Fibroblast of mammary gland (primary cell): ENCODE data around the gene TMEM52B.
A peak's percentile ranks its signal among the peaks of the same experiment; 100 is the strongest.
"Not testable (repeated sequence)": the region's sequence is repeated elsewhere in the genome, so short reads cannot be mapped to it uniquely, and the experiment has no call there.

Experiments used
- DNase-seq: peaks from one replicate; pipeline ENCODE4 v3.0.0-alpha.2; 2010; ENCODE audit warnings: low read depth
- H3K4me3 ChIP-seq: 2 replicates; pipeline ENCODE4 v1.5.1; 2011; ENCODE audit warnings: low read depth, mild to moderate bottlenecking, low read length, moderate library complexity; ENCODE audit not compliant: control insufficient read depth
- CTCF ChIP-seq: conservative IDR thresholded peaks from 2 replicates; pipeline ENCODE4 v1.5.1; 2011; ENCODE audit warnings: low read depth, low read length, inconsistent platforms; ENCODE audit not compliant: control insufficient read depth, insufficient read depth

The TMEM52B gene

GRCh38 chr12:10223208-10223607, 44.4 kb downstream of the TMEM52B start:
- no peak for DNase-seq
- no peak for TF ChIP-seq CTCF
- no peak overlapping the region for H3K4me3 ChIP-seq

DNA sequence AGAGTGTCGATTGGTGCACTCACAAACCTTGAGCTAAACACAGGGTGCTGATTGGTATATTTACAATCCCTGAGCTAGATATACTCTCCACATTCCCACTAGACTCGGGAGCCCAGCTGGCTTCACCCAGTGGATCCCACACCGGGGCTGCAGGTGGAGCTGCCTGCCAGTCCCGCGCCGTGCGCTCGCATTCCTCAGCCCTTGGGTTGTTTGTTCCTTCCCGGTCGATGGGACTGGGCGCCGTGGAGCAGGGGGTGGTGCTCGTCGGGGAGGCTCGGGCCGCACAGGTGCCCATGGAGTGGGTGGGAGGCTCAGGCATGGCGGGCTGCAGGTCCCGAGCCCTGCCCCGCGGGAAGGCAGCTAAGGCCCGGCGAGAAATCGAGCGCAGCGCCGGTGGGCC, 46.6 kb downstream of the TMEM52B start:
- not testable (repeated sequence) for H3K4me3 ChIP-seq, DNase-seq

DNA sequence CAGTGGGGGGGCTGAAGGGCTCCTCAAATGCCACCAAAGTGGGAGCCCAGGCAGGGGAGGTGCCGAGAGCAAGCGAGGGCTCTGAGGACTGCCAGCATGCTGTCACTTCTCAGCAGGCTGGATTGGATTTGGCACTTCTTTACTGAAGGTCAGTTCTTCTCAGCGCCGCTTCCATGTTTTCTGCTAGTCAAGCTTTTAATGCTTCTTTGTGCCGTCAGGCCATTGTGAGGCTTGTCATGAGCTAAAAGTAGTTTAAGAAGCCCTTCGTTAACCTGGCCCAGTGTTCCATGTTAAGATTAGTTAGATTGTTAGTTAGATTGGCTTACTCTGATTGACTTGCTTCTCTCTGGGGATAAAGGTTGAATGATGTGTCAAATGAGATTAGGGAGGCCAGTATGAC, 47.3 kb downstream of the TMEM52B start:
- no peak for DNase-seq
- H3K4me3 ChIP-seq, result no peak overlapping the region
- TF ChIP-seq CTCF, result no peak

DNA sequence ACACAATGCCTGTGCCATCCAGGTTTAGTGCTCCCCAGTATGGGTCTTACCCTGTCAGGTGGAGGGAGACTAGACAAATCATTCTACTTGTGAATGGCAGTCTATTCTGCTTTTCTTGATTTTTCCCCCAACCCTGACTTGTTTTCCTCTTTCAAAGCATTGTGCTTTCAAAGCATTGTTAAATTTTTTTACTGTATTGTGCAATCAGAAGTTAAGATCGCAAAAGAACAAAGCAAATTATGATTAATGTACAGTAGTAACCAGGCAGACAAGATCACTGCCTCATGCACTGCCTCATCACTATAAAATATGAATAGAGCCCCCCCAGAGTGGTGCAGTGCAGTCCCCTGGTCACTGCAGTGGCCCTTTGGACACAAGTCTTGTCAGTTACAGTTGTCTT, 47.9 kb downstream of the TMEM52B start:
- TF ChIP-seq CTCF, result no peak
- DNase-seq, result no peak
- no peak overlapping the region for H3K4me3 ChIP-seq

DNA sequence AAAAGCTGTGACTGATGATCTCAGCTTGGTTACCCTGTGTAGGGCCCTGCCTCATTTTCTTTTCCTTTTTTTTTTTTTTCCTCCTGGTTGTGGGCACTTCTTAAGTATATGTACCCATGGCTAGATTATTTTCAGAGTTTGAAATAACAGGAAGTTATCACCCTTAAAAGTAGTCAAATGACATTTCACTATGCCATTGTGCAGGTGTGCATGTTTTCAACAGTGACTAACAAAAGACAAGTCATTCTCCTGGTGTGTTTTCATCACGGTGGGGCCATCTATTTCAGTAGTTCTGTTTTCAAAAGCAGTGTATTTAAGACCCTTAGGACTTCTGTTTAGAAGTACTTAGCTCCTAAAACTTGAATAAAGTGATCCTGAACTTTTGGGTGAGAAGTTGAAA, 48.8 kb downstream of the TMEM52B start:
- H3K4me3 ChIP-seq, result no peak overlapping the region
- no peak for TF ChIP-seq CTCF
- DNase-seq, result no peak

DNA sequence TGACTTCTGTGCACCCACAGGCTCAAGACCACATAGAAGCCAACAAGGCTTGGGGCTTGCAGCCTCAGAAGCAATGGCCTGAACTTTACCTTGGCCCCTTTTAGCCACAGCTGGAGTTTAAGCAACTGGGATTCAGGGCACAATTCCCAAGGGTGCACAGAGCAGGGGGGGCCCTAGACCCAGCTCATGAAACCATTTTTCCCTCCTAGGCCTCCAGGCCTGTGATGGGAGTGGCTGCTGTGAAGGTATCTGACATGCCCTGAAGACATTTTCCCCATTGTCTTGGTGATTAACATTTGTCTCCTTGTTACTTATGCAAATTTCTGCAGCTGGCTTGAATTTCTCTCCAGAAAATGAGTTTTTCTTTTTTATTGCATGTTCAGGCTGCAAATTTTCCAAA, 55.7 kb downstream of the TMEM52B start:
- no peak overlapping the region for H3K4me3 ChIP-seq
- TF ChIP-seq CTCF, result no peak
- no peak for DNase-seq

GRCh38 chr12:10235761-10236631, 57.2 kb downstream of the TMEM52B start:
- H3K4me3 ChIP-seq, result no peak overlapping the region
- TF ChIP-seq CTCF, result peak; percentile 71
- peak; percentile 39 for DNase-seq
